ENCODE measurements around the gene RASGRF2.
A peak's percentile ranks its signal among the peaks of the same experiment; 100 is the strongest.

Gene RASGRF2

DNA sequence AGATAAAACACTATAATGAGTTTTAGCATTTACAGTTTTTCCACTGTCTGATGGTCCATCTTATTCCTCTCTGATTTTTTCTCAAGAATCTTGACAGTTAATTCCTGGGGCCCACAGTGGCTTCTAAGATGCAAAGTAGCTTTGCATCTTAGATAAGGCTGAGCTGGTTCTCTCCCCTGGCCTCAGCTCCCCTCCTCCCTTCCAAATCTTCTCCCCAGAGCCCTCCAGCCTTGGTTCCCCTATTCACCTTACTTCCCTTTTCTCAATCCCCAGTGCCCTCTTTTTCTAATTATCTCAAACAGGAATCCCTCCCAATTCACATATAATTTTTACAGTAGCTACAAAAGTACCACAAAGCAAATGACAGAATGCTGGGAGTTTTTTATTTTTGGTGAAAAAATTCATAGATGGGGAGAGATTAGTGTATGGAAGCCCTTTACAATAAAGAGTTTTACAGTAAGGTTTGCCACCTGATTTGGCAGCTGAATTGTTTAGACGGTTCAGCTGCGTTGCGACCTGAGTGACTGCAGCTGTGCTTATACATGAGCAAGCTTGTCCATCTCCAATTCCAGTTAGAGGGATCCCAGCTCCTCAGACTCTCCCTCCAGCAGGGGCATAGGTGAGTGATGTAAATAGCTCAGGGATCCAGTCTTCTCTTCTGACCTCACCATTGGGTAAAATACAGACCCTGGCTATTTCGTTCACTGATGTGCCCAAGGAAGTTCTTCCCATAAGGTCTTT lies 221.6 kb downstream of the RASGRF2 start:
- DNase-seq: no peak

DNA sequence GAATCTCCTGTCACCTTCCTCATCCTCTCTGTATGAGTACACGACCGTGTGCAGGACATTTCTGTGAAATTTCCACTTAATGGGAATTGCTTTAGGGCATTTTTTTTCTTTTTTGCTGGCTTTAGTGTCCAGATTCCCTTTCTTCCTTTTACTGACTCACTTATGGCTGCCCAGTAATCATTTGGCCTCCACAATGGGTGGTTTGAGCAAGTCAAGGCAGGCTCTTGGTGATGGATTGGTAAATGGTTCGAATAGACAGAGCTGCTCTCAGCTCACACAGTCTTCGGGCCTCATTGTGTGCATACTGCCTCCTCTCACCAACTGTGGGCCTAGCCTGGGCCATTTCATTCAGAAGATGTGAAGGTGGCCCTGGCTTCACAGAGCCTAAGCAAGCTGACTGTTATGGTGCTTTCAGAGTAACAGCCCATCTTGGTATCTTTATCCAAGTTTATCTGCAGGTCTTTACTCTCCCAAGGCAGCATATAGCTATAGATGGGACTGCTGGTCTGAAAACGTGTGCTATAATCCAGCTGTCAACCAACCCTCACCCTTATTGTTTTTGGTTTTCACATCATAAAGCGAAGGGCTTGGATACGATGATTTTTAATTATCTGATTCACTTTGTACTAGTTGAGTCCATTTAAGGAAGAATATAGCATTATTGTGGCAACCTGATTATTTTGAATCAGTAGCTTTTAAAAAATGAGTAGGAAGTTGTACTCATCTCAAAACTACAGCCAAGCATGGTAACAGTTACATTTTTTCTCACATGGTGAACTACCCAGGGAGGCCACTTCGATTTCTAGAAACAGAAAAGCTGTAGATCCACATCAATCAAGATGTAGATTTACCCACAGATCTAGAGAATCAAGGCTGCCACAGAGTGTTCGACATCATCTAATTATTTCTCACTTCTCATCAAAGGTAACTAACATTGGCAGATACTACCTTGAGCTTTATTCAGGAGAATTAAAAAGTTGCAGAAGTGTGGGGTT lies 222.5 kb downstream of the RASGRF2 start:
- DNase-seq: no peak

DNA sequence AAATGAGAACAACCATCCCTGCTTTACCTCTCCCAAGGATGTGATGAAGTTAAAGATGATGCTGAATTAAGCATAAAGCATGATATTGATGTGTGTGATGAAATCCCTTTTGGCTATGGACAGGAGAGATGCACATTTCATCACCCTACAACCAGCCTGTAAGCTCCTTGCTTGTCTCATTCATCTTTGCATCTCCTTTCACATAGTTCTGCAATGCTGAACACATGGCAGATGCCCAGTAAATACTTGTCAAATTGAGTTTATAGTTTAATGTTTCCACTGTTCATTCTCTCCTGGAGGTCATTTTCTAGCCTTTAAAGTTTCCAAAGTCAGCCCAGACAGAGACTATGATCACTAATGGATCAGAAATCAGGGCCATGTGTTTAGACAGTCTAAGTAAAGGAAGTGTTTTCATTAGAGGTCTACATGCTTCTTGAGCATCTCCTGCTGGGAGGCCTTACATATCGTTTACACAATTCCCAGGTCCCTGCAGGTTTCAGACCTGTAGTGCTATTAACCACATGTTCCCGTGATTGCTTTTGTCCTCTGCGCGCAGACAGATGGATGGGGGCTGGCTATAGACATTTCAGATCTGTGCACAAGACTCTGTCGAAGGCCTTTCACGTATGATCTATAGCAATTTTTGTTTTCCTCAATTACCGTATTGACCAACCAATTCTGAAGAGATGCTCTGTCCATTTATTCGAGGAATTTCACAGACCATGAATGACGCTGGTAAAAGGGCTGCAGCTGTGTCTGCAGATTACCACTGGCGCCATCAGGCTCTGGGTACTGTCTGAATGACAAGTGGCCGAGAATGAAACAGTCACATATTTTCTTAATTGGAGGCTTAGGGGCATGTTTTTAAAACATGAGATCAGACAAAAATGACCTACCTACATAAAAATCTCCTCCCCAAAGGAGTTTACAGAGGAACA lies 223.9 kb downstream of the RASGRF2 start:
- DNase-seq: no peak

DNA sequence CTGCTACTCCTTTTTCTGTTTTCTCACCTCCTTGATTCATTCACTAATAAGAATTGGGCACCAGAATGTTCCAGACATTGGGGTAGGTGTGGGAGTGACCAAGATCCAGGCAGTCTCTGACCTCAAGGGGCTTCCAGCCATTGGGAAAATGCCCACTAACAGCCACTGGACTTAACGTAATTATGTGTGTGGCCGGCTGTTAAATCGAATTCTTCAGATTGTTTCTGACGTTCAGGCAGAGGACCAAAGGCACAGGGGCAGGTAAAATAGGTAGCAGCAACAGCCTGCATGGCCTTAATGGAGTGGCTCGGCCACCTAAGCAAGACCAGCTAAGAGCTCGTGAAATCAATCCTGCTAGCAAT lies 224.6 kb downstream of the RASGRF2 start:
- no peak for DNase-seq

DNA sequence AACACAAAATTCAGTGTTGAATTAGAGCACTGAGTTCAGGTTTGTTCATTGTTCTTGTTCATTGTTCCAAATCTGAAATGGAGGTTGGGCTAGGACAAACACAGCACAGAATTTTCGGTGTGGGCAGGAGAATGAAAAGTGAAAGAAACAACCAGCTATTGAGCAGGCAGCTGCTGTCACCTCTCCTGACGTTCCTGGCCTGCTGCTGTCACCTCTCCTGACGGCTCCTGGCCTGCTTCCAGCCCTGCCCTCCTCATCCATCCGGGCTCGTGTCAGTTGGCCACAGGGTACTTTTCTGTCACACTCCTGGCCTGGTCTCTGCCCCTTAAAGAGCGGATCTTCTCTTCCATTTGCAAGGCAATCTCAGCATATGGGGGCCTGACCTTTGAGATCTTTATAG lies 227.7 kb downstream of the RASGRF2 start:
- no peak for DNase-seq

DNA sequence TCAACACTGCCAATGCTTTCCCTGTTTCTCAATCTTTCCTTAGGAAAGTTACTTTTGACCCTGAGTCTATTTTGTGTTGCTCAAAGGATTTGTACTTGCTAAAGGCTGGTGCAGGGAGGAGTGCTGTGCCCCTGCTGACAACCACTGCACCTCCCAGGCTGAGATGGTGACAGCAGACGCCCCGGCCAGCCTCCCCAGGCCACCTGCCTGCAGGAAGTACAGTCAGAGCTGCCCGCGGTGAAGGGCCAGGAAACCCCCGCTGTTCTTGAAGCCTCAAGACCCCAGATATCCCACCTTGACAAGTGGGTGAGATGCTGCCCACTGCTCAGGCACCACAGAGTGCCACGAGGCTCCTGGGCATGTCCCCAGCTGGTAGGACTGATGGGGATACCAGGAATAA lies 228.8 kb downstream of the RASGRF2 start:
- no peak for DNase-seq

DNA sequence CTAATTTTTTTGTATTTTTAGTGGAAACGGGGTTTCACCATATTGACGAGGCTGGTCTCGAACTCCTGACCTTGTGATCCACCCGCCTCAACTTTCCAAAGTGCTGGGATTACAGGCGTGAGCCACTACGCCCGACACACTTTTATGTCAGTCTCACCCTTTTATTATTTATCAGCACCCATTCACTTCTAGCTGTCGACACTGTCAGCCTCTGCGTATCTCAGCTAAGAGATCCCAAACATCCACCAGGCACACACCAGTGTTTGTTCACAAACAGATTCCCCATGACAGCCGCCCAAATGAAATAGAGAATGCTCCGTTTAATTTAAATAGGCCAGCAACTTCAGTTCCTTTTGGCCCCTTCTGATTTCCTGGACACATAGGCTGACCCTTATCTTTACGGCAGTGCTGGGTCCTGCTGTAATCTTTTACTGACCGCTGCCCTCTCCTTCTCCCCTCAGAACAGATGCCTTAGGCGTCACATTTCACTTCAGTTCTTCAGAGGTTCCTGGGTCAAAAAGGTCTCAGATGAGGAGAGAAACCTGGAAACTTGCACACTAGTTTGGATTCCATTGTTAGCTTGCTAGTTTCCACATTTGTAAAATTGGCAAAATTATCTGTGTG lies 229.8 kb downstream of the RASGRF2 start:
- DNase-seq: no peak

DNA sequence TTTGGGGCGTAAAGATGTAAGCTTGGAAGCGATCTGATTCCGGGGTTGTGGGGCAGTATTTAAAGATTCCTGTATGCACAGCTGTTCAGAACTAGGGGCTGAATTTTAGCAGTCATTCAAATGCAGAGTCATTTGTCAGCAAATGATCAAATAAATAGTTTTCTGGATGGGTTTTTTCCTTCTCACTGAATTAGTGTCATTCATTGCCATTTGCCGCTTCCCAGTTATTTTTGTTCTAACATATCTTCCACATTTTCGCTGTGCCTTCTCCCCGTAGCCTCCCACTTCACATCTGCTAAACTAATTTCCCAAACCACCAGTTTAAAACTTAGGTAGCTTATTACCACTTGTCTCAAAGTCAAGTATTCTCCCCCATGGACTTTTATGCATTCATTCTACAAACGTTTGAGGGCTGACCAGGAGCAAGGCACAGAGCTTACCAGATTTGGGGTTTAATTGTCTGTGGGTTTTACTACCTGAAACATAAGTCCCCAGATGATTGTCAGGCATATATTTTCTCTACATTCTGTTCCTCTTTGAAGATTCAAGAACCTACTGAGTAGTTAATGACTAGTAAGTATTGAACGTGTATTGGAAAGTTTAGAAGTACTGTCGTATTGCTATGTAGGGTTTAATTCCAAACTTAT lies 231.7 kb downstream of the RASGRF2 start:
- no peak for DNase-seq

DNA sequence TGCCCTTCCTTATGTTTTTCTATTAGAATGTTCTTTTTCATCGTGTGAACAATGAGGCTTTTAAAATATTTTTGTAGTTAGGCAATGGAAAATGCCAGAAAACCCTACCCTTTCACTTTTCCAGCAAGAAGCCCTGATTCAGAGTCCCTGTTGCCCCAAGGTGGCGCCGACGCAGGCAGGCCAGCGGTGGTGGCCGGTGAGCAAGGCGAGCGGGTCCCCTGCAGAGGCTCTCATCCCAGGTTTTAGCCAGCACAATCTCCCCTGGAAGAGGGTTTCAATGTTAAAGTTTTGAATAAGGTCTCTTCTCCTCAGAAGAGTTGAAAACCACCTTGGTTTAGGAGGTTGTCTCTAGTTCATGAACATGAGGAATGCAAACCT lies 232.2 kb downstream of the RASGRF2 start:
- no peak for DNase-seq

DNA sequence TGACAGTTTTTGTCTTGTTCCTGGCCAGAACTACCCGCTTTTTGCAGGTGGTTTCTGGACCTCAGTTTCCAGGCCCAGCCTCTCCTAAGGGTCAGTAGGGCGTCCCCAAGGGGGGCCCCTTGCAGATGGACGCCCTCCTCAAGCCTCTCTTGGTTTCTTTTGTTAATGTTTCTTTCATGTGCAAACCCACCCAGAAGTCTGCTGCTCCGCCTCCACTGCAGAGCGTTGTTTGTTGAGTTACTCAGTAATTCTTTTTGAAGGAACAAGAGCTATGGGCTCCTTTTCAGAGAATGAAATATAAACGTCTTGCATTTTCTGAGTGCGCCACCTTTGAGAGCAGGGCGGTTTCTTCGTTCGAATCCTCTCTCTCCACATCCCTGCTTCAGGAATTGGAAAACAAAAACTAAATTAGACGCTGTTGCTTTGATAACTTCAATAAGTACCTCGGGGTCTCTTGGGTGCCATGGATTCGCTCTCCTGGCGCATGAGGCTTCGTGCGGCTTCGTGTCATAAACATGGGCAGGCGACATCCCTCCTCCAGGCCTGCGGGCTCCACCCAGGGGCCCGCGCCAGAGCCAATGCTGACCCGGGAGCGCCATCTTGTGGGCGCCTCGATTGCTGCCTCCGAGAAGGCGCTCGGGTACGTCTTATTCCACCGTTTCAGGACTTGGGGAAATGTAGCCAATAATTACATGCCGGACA lies 234.6 kb downstream of the RASGRF2 start:
- DNase-seq: peak; percentile 72

DNA sequence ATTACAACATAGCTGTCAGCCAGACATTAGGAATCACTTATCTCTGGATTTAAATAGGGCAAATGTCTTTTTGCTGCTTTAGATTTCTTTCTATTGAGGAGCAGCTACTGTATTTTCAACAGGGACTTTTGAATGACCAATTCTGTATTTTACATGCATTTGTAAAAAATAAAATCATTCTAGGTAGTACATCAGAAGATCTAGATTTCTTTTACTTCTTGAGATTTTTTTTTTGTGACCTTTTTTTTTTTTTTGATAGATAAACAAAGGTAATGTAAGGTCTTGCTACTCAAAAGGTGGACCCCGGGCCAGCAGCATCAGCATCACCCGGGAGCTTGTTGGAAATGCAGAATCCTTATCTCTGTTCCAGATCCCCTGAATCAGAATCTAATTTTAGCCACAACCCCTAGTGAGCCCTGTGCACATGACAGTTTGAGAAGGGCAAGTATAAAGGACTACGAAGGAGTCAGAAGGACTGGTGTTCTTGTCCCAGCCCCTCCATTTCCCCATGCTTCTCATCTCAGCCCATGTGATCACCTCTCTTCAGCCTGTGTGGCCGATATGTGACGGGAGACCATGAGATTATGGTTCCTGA lies 235.3 kb downstream of the RASGRF2 start:
- no peak for DNase-seq

DNA sequence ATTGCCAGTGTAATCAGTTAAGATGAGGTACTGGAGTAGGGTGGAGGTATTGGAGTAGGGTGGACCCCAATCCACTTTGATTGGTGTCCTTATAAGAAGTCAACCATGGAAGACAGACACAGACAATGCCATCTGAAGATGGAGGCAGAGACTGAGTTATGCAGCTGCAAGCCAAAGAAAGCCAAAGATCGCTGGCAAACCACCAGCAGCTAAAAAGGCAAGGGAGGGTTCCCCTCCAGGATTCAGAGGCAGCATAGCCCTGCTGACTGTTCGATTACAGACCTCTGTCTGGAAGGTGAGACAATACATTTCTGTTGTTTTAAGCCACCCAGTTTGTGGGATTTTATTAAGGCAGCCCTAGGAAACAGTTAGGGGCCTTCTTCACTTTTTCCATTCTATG lies 242.5 kb downstream of the RASGRF2 start:
- no peak for DNase-seq

DNA sequence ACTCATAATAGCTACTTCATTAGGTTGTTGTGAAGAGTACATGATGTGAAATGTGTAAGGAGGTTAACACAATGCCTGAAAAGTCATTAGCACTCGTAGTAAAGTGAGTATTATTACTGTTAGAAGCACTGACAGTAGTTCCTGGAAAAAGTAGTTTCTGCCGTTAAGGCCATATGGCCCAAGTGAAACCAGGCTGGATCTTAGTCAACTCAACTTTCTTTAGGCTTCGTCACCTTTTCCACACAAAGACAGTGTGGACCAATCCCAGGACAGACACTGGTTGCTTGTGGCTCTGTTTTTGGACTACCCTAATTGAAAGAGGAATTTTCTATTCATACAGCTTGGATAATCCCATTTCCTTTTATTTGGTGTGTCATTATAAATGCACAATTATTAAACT lies 243.6 kb downstream of the RASGRF2 start:
- no peak for DNase-seq

DNA sequence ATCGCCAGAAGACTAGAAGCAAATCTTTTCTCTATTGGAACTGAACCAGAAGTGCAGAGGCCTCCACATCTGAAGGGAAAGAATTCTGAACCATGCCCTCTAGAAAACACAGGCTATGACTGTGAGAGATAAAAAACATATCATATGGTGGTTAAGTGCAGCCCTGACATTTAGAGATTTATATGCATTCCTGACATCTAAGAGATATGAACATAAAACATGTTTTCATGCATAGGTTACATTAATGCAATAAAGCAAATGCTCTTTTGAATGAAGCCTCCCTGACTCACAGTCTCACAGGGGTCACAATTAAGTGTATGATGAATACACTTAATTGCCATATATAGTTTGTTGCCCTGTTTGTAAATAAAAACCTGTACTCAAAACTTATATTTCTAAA lies 244.0 kb downstream of the RASGRF2 start:
- DNase-seq: no peak

DNA sequence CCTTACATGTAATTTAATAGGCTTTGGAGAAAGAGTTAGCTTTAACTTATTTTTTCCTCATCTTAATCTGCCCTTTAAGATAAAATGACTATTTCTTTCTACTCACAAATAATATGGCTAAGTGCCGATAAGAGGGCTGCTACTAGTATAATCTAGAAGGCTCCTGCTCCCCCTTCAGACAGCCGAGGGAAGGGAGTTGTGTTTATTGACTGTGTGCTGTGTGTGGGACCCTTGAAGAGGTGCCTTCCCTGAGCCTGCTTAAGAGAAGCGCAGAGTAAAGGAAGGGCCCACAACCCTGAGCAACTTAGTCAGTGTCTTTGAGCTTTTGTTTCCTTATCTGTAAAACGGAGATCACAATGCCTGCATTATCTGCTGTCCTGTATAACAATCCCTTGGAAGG lies 244.9 kb downstream of the RASGRF2 start:
- DNase-seq: no peak

DNA sequence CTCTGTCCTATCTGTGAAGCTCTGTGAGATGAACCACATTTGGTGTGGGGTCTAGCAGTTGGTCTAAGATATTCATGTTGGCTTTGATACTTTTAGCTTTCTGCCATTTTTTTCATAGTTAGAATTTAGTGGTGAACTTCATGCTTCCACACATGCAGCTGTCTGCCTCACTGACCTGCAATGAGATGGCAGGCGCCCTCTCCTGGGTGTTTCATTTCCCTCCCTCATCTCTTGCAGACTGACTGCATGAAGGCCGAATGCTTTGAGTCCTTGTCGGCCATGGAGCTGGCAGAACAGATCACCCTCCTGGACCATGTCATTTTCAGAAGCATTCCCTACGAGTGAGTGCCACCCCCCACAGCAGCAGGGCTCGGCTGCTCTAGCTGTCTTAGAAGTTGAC lies 246.8 kb downstream of the RASGRF2 start:
- no peak for DNase-seq

DNA sequence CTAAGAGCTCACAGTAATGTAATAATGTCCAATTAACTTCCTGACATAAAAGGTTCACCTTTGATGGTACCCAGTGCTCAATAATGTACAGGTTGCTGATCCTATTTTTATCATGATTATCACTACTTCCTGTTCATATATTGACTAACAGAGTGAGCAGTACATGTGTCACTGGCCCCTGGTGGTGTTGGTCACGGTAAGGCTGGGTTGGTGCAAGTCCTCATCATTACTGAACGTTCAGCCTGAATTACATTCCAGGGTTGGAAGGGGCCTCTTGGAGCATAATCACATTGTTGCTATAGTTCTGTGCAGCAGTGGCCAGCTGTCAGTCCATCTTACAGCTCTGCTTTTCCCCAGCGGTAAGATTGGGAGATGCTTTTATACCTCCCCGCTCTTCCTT lies 248.7 kb downstream of the RASGRF2 start:
- DNase-seq: no peak

DNA sequence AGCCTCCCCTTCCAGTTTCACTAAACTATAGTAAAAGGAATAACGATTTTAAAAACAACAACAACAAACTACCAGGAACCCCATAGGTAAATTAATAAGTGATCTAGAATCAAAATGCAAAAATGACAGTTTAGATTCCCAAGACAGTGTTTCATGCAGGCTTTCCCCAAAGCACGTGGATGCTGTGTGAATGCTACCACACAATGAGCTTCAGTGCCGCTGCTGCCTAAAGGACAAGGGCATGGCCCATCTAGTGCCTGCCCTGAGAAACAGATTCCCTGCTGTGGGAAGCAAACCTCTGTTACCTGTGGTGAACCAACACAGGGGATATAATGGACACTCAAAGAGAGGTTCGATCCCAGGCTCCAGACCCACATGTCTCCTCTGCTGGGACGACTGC lies 249.2 kb downstream of the RASGRF2 start:
- no peak for DNase-seq

DNA sequence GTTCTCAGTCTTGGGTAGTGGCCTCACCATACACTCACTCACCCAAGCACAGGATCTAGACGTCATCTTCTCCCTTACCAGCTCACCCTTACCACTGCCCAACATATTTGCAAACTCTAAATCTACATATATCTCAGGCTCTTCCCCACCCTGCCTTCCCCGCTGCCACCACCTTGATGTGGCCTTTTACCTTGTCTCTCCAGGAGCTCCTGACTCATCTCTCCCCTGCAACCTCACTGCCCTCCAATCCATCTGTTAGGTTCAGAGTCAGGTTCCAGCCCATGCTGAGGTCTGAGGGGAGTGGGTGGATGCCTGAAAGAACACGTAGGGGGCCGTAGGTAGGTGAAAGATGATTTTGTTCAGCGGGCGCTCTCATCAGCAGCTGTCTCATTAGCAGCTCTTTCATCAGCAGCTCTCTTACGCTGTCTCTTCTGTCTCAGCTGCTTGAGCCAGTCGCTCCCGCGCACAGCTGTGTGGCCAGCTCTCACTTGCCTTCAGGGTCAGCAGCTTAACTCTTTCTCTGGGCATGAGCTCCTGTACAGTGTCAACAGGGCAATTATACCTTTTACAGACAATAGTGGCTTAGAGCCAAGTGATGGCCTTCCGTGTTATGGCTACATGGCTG lies 249.8 kb downstream of the RASGRF2 start:
- no peak for DNase-seq

DNA sequence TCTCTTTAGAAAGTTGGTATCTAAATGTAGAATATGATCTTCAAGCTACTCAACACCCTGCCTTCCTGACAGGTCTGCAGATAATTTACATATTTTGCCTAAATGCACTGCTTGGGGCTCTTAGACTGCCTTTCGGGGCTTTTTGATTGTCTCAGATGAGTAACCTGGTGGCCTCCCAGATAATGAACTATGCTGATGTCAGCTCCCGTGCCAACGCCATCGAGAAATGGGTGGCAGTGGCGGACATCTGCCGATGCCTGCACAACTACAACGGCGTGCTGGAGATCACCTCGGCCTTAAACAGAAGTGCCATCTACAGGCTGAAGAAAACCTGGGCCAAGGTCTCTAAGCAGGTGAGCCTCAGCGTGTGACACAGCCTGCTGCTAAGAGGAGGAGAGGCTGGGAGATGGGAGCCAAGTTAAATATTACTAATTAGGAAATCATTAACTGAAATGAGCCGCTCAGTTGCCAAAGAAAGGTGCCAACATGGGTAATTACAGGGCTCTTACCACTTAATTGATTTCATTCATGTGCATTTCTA lies 252.1 kb downstream of the RASGRF2 start:
- no peak for DNase-seq
